ENCODE results near the gene COX5B. TPM values are rescaled to one million over a fixed set of nuclear protein-coding genes. Genes with fewer than 3 reads are reported as not detected.
"Not testable (repeated sequence)": the region's sequence is repeated elsewhere in the genome, so short reads cannot be mapped to it uniquely, and the experiment has no call there.

The COX5B gene
- total and polyA plus RNA-seq, 12 donors, result 198 to 1,683 (median 390) TPM

GRCh38 chr2:97615746-97616145 lies 30.1 kb upstream of the COX5B start:
- H3K36me3 ChIP-seq (replicated peaks in 1 of 2); H3K9me3 ChIP-seq (replicated peaks in 1 of 3); H3K27ac ChIP-seq; H3K27me3 ChIP-seq; H3K4me3 ChIP-seq; intact Hi-C loops (cut with DNase I); DNase-seq; H3K4me1 ChIP-seq (replicated peaks in 1 of 2): not testable (repeated sequence)
- WGBS, 4 donors, result 14% methylated on average over 1 of the region's 8 CpGs; no CpG with 5 or more reads in 3 of the 4 donors

DNA sequence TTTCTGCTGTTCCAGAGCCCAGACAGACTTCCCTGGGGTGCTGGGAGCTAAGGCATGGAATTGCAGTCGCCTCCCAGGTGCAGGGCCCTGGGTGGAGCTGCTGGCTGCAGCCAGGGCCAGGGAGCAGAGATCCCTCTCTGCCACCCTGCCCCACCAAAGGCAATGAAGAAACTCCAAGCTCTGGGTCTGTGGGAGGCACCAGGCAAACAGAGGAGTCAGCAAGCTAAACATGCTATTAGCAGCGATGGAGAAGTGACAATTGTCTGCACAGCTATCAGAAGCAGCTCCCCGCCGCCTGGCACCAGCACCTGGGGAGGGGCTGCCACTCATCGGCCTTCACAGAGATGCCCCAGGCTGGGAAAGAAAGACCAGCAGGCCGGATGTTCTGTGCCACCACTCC lies 28.0 kb upstream of the COX5B start:
- no peak for DNase-seq
- no peaks in the 10 kb centered on the region for H3K9me3 ChIP-seq (replicated peaks in 1 of 3)
- TF ChIP-seq POLR2A (IDR thresholded peaks at IDR 0.05) (no peak), CTCF (IDR thresholded peaks at IDR 0.05) (no peak)
- WGBS, 4 donors, result 80 to 93% (median 87%) methylated on average over 1 to 6 of the region's 6 CpGs; no CpG with 5 or more reads in 1 of the 4 donors
- no peaks in the 10 kb centered on the region for H3K27me3 ChIP-seq
- no peaks in the 10 kb centered on the region for H3K36me3 ChIP-seq (replicated peaks in 1 of 2)
- H3K27ac ChIP-seq, result no peak overlapping the region
- no peak overlapping the region for H3K4me3 ChIP-seq
- H3K4me1 ChIP-seq (replicated peaks in 1 of 2), result no peaks in the 10 kb centered on the region
- intact Hi-C loops (cut with DNase I), result no loop called here

DNA sequence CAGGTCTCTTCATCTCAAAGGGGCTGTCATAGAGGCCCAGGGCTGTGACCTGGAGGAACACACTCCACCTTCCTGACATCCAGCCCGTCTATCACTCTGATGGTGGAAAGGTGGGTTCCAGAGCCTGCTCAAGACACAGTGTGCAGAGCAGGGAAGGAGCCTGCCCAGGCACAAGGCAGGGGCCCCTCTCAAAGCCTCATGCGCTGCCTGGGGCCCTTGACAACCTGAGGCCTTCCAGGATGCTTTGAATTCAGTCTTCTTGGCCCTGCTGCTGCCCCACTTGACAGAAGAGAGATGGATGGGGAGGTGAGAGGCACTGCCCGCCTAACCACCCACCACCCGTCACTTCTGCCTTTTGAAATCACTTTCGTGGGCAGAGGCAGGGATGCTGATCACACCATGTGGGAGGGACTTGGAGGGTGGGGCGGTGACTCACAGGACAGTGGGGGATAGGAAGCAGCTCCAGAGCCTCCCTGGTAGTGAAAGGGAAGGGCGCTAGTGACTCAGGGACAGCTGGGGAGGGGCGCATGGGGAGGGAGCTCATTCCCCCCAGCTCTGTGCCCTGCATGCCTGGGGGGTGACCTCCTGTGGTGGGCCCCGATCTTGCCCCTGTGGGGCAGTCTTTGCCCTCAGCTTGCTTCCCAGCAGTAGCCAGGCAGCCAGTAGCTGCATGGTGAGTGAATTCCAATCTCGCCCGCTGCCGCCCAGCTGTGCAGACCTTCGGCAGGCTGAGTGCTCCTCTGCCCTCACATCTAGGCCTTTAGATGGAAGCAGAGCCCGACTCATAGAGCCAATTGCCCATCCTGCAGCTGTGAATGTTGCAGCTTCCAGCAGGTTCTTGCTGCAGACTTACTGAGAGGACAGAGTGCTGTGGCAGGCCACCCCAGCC lies 26.7 kb upstream of the COX5B start:
- not testable (repeated sequence) for H3K9me3 ChIP-seq (replicated peaks in 1 of 3); H3K4me3 ChIP-seq
- 62 to 86% methylated on average over 5 to 11 of the region's 14 CpGs; no CpG with 5 or more reads in 2 of the 4 donors for WGBS, 4 donors

DNA sequence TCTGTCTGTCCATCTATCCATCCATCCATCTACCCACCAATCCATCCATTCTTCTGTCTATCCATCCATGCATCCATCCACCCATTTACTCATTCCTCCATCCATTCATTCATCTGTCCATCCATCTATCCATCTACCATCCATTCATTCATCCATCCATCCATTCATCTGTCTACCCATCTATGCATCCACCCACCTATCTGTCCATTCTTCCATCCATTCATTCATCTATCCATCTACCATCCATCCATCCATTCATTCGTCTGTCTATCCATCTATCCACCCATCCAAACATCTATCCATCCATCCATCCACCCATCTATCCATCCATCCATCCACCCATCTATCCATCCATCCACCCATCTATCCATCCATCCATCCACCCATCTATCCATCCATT lies 25.4 kb upstream of the COX5B start:
- DNase-seq; intact Hi-C loops (cut with DNase I); H3K36me3 ChIP-seq (replicated peaks in 1 of 2); H3K27me3 ChIP-seq; H3K9me3 ChIP-seq (replicated peaks in 1 of 3); H3K4me3 ChIP-seq; H3K27ac ChIP-seq; H3K4me1 ChIP-seq (replicated peaks in 1 of 2): not testable (repeated sequence)
- WGBS, 4 donors, result 70 to 78% (median 74%) methylated on average over 1 of the region's 1 CpG; no CpG with 5 or more reads in 1 of the 4 donors

More for the DNA sequence above, 26.7 kb upstream of the COX5B start:
- intact Hi-C loops (cut with DNase I); H3K27ac ChIP-seq; DNase-seq; H3K36me3 ChIP-seq (replicated peaks in 1 of 2); H3K27me3 ChIP-seq; H3K4me1 ChIP-seq (replicated peaks in 1 of 2): not testable (repeated sequence)

GRCh38 chr2:97622976-97623375 lies 22.9 kb upstream of the COX5B start:
- H3K4me1 ChIP-seq (replicated peaks in 1 of 2); H3K9me3 ChIP-seq (replicated peaks in 1 of 3); DNase-seq; intact Hi-C loops (cut with DNase I); H3K27ac ChIP-seq; H3K36me3 ChIP-seq (replicated peaks in 1 of 2); H3K27me3 ChIP-seq; H3K4me3 ChIP-seq: not testable (repeated sequence)

DNA sequence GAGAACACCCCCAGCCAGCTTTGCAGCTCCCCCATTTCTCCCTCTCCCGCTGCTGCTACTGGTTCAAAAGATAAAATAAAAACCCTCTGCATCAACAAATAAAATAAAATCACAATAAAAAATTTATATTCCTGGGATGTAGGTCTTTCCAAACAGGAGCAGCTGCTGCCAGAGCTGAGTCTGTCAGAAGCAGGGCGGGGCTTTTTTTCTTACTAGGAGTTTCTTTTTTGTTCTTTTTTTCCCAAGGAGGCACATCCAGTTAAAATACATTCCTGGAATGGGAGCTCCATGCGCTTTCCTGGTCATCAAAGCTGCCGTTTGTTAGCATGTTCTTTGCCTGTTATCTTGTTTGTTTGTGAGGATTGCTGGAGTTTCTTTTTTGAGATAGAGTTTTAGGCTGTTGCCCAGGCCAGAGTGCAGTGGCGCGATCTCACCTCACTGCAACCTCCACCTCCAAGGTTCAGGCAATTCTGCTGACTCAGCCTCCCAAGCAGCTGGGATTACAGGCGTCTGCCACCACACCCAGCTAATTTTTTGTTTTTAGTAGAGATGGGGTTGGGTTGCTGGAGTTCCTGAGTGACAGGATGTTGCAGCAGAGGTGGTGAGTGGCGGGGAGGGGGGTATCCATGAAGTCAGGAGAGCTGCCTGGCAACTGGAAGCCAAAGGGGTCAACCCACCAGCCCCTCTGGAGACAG lies 20.4 kb upstream of the COX5B start:
- H3K9me3 ChIP-seq (replicated peaks in 1 of 3); H3K36me3 ChIP-seq (replicated peaks in 1 of 2); intact Hi-C loops (cut with DNase I); H3K27me3 ChIP-seq; H3K27ac ChIP-seq; H3K4me1 ChIP-seq (replicated peaks in 1 of 2); DNase-seq; H3K4me3 ChIP-seq: not testable (repeated sequence)
- WGBS, 4 donors, result 41 to 60% (median 45%) methylated on average over 2 to 4 of the region's 8 CpGs; no CpG with 5 or more reads in 1 of the 4 donors

- H3K4me1 ChIP-seq (replicated peaks in 1 of 2); H3K4me3 ChIP-seq; H3K27ac ChIP-seq; H3K36me3 ChIP-seq (replicated peaks in 1 of 2); H3K27me3 ChIP-seq; H3K9me3 ChIP-seq (replicated peaks in 1 of 3); DNase-seq; intact Hi-C loops (cut with DNase I): not testable (repeated sequence)
- 55 to 75% (median 62%) methylated on average over 7 to 8 of the region's 8 CpGs for WGBS, 4 donors
Observed at GRCh38 chr2:97626049-97626430, 19.8 kb upstream of the COX5B start.

Data from adrenal gland (tissue), 12 donors.